NCI-H1105 treated with DMSO at 0.1 percent for 48 hours (cell line): ENCODE data around the gene CACTIN.
"Not testable (repeated sequence)": the region's sequence is repeated elsewhere in the genome, so short reads cannot be mapped to it uniquely, and the experiment has no call there.

Experiments
- DNase-seq: peaks from one replicate; lab custom pipeline; 2025; lab: John Stamatoyannopoulos, UW

Gene CACTIN

DNA sequence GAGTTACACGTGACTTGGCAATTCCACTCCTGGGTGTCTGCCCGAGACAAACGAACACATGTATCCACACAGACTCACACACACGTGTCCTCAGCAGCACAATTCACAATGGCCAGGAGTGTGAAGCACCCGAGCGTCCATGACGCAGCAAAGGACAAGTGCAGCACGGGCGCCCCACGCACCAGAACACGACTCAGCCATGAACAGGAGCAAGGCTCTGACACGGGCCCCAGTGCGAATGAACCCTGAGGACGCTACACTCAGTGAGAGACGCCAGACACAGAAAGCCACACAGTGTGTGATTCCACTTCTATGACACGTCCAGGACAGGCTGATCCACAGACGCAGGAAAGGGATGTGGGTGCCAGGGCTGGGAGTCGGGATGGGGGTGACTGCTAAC, 37.2 kb upstream of the CACTIN start:
- no peak for DNase-seq

DNA sequence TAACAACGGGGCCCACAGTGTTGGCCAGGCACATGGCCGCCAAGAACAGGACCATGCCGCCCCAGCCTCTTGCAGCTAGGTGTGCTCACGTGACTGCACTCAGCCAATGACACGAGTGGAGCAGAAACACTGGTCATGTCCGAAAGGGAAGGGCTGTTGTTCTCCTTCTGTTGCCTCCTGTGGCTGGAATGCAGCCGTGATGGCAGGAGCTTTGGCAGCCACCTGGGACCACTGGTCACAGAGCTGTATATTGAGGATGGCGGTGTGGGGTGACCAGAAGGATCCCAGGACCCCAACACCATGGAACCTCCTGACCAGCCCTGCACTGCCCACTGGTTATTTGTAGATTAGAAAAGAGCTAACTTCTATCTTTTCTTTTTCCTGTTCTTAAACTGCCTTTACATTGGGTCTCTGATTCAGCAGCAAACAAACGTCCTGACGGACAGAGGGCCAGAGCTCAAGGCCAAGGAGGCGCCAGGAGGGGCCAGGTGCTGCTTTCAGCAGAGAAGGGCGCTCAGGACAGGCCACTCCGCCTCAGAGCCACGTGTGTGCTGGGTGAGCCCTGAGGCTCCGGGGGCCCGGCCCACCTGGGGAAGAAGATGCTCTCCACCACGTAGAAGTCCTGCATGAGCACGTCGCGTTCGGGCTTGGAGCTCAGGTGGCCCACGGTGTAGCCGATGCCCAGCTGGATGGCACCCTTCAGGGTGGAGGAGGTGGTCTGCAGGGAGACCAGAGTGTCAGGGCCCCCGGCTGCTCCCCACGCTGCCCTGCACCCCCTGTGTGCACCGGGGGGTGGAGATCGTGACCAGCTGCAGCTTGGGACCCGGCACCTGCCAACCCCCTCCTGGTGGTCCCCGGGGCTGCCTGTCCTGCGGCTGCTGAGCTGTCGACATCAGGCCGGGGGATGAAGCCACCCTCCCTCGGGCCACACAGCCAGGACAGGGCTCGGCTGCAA, 35.0 kb upstream of the CACTIN start:
- no peak for DNase-seq

DNA sequence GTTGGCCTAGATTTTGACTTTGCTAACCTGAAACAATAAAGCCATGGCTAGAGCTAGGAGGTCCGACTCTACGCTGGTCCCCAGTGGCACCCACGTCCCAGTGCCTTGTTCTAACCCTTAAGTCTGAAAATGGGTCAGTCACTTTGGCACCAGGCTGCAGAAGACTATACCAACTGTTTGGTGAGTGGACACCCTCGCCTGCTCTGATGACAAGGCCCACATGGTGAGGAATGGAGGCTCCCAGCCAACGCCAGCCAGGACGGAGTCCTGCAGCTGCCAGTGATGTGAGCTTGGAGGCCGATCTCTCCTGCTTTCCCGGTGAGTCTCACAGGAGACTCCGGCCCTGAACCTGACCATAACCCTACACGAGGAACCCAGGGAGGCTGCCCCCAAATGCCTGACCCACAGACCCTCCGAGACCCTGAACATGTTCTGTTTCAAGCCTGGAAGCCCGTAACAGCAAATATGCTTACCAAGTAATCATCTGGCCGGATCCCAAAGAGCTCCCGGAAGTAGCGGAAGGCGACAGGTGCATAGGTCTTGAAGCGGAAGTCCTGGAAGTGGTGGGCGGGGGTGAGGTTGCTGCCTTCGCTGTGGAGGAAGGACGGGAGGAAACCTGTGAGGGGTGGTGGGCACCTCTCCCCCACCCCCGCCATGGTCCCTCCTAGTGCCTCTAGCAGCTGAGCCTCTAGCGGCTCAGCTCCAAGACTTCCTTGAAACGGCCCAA, 34.1 kb upstream of the CACTIN start:
- DNase-seq, result no peak

DNA sequence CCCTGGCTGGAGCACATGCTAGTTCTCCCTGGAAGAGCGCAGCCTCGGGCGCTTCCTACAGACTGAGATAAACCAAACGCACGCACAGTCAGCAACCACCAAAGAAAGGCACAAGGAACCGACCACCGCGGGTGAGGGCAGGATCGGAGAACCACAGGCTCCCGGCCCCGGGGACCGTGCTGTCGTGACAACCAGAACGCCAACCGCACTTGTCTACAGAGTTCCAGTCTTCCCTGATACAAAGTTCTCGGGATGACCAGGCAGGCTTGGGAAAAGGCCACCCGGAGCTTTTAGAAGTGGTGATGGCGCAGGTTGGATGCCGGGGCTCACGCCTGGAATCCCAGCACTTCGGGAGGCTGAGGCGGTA, 33.1 kb upstream of the CACTIN start:
- DNase-seq, result no peak

DNA sequence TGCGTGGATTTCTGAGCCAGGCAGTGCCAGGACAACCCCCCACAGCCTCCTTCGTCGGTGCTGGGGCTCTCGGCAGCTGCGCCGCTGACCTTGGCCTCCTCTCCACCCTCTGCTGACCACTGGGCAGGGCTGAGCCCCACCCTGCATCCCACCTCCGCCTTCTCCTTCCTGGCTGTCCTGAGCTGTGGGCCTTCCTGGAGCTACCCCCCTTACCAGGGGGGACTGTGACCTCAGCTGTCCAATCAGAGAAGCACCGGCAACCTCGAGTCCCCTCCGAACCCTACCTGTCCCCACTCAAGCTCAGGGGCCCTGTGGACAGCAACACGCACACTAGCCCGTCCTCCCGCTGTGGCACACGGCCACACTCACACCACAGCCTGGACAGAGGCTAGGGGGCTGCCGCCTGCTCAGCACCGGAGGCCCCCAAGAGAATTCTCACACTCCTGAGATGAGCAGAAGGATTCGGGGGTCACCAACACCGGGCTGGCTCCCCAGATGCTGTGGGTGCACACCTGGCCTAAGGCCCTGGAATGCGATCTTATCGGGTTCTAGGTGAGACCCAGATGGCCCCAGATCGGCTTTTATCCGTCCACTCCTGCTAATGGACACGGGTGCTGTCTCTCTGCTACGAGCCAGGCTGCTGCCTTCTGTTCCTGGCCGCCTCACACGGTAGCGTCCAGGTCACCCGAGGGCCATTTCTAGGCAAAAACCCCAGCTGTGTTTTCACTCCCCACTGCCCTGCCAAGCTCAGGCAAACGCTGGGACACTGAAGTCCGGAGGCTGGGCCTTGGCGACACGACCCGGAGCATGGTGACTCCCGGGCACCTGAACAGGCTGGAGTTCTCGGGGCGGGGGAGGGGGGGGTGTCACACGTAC, 32.5 kb upstream of the CACTIN start:
- DNase-seq, result no peak

DNA sequence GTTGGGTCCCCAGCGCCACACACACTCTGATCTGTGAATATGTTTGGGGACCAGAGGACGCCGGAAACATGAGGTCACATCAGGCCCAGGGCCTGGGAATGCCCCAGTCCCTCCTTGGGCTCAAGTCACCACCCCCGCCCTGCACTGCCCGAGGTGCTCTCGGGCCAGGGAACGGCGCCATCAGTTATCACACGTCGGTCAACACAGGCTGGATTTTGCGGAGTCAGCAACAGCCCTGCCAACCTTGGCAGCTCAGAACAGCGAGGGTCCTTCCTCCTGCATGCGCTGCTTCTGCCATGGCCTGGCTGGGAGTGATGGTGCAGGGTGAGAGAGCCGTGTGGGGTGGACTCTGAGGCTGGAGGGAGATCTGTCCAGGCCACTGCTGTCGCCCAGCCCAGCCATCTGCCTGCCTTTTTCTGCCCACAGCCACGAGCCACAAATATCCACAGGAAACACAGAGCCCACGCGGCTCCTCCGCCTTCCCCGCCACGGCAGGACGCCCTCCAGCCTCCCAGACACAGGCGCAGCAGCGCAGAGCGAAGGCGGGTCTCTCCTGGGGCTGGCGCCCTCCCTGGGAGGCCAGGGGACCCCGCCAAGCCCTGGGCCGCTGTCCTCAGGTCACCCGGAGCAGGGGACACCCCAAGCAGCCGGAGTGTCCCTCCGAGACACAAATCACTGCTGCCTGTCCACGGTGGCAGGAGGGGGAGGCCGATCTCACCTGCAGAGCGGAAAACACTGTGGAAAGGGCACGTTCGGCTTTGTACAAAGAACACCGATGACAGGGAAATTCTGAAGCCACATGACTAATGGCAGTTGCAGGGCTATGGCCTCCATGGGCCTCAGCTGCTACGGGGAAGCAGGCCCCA, 31.6 kb upstream of the CACTIN start:
- no peak for DNase-seq

DNA sequence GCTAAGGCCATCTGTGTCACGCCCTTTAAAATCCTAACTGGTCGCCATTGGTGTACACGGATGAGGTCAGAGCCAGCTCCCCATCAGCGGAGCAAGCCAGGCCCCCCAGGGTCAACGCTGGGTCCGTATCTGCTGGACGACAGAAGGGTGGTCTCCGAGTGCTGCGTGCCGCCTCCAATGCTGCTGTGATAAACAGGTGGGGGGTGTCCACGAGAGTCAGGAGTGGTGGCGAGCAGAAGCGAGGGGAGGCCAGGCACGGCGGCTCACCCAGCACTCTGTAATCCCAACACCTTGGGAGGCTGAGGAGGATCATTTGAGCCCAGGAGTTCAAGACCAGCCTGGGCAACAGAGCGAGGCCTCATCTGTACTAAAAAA, 30.8 kb upstream of the CACTIN start:
- no peak for DNase-seq

DNA sequence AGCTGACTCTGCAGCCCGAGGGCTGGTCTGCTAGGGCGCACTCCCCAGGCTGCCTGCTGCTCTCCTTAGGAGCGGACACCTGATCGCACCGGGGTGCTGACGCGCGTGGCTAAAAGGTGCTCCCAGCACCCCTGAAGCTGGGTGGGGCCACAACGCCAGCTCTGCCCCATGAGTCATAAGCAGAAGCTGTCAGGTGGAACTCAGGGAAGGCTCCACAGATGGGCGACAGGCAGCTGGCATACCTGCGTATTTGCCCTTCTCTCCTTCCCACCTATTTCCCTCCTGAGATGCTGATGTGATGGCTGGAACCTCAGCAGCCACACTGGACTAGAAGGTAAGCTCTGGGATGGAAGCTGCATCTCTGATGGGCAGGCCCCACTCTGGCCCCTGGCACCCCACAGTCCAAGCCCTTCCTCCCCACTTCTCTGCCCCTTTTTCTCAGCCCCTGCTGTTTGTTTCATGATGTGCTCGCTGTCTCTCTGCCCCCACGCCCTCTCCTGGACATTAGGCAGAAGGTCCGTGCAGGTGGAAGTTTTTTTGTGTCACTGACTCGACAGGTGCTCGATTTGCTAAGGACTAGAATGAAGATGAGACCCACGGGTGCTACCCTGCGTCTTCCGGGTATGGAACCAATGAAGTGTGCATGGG, 30.3 kb upstream of the CACTIN start:
- no peak for DNase-seq

DNA sequence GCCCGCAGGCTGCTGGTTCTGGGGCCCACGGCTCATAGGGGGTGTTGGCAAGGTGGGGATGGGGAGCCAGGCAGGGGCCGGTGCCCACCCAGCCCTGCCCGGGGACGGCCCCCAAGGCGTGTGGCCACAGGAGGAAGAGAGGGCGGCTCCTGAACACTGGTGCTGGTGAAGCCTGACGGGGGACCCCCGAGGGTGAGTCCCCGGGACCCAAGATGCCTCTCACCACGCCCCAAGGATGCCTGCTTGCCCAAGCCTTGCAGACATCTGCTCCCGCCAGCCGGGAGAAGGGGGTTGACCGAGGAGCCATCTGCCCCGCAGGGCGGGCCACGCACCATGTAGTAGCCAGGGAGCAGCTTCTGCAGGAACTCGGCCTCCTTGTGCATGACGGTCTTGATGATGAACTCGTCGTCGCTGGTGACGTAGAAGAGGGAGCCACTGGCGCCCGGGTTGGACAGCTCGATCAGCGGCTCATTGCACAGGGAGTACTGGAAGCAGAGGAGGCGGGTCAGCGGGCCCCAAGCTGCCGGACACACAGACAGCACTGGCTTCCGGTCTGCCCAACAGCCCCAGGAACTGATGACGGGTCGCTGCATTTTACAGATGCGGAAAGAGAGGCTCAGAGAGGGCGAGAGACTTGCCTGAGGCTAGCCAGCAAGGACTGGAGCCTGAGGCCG, 29.6 kb upstream of the CACTIN start:
- DNase-seq, result no peak

DNA sequence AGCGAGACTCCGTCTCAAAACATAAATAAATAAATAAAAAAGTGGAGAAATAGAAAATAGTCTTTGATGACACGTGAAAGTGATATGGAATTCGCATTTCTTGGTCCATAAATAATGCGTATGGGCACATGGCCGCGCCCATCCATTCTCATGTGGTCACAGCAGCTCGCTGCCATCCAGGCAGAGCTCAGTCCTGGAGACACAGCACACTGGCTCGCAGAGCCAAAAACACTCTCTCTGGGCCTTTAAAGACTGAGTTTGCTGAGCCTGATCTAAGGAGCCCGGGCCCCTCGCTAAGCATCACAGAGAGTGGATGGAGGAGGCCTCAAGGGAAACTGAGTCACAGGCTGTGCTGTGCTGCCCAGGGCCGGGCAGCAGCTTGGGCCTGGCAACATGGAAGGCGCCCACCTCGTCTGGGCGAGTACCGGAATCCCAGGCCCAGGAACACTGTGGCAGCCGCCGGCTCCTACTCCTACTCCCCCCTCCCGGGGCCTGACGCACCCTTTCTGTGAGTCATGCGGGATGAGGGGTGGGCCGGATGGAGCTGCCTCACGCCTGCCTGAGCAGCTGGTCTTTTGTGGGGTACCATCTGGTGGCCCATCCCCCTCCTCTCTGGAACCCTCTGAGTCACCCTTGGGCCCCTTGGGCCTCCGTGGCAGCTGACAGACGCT, 28.9 kb upstream of the CACTIN start:
- no peak for DNase-seq

DNA sequence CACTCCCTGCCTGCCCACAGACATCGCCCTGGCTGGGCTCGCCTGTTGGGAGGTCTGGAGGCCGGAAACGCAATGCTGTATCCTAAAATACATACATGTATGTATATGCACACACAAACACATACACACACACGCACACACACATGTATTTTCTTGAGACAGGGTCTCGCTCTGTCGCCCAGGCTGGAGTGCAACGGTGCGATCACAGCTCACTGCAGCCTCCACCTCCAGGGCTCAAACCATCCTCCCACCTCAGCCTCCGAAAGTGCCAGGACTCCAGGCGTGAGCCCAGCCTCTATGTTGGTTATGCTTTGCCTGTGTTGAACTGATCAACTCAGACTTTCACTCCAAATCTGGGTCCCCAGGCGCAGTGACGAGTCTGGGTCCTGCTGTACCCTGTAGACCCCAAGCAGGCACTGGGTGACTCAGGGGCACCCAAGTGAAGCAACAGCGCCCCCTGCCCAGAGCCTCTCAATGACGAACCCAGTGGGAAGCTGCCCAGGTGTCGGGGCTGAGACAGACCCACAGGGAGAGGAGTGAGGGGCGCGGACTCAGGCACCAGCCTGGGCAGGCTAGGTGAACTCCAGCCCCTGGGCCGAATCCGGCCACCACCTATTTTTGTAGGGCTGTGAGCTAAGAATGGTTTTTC, 27.4 kb upstream of the CACTIN start:
- no peak for DNase-seq

DNA sequence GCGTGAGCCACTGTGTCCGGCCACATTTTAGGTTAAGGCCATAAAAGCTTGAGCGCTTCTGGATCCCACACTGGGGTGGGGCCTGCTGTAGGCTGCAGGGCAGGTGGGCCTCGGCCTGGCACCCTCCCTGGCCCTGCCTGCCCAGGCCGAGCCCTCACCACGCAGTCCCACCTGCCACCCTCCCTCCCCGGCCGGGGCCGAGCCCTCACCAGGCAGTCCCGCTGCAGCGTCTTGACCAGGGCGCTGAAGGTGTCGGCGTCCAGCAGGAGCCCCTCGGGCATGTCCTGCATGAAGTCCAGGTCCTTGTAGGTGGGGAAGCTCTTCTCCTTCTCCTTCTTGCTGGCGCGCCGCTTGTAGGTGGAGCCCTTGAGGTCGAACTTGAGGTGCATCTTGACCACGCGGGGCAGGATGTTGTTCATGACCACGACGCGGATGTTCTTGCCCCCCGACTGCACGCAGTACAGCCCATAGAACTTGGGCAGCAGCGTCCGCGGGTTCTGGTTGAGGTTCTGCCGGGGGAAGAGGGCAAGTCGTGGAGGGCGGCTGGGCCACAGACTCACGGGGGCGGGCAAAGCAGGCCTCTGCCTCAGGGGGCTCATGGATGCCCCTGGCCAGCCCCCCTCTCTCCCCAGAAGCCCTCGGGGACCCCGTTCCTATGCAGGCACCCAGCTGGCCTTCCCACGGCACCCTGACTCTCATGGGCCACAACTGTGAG, 26.6 kb upstream of the CACTIN start:
- DNase-seq, result no peak

DNA sequence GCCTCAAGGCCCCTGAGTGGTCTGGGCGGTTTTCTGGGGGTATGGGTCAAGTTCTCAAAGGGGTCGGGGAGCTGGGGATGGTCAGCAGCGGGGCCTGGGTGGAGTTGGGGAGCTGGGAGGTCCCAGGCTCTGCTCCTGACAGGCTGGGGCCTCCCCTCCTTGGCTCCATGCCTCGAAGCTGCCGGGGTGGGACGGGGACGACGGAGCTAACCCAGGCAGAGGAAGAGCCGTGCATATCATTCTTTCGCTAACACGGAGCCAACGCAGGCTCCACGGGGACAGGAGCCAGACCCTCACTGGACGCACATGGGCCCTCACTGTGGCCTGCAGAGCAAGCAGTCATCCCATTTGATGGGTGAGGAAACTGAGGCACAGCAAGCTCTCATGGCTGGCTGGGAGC, 25.8 kb upstream of the CACTIN start:
- DNase-seq, result no peak

DNA sequence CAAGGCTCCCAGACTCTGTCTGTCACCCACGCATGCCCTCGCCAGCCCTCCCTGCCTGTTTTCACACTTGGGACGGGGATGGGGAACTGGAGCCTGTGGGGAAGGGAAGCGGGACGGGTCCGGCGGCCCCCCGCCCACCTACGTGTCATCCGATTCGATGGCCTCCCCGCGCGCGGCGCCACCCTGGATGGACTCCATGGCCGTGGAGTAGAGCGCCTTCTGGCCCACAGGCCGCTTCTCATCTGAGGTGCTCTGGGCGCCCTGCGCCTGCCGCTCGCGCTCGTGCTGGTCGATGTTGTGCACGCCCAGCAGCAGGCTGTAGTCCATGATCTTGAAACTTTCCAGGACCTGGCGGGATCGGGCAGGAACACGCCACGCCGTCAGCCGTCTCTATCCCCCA, 25.1 kb upstream of the CACTIN start:
- DNase-seq, result no peak

DNA sequence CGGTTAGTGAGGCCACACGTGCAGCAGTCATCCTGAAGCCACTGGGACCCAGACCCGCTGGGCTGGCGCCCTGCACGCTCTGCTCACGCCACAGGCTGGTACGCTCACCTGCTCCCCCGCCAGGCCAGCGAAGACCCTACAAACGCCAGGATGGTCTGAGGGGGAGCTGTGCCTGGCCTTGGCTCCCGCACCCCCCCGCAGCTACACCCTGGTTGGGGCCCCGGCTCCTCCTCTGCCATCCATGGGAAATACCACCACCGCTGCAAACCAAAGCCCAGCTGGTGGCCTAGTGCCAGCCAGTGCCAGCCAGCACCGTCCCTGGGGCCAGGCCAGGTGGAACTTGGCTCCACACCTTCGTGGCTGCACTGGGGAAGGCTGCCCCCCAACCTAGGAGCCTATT, 23.3 kb upstream of the CACTIN start:
- DNase-seq, result no peak

DNA sequence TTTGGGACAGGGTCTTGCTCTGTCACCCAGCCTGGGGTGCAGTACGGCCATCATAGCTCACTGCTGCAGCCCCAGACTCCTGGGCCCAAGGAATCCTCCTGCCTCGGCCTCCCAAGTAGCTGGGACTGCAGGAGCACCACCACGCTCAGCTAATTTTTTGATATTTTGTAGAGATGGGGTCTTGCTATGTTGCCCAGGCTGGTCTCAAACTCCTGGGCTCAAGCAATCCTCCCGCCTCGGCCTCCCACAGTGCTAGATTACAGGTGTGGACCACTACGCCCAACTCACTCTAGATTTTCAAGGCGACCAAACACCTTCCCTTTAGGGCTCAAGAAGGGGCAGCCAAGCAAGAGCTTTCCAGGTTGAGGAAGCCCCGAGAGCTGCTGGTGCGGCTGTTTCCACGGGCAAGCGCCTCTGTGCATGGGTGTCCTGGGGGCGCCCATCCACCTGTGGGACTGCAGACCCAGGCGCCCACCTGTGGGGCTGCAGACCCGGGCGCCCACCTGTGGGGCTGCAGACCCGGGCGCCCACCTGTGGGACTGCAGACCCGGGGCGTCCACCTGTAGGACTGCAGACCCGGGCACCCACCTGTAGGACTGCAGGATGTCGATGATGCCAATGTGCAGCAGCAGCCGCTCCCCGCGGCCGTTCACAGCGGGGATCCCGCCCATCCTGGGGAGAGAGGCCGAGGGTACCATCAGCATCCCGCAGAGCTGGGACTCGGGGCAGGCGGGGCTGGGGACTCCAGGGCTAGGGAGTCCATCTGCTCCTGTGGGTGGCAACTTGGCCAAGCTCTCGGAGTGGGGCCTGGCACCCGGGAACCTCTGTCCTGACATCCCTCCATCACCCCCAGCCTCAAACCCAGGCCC, 21.7 kb upstream of the CACTIN start:
- DNase-seq, result no peak

DNA sequence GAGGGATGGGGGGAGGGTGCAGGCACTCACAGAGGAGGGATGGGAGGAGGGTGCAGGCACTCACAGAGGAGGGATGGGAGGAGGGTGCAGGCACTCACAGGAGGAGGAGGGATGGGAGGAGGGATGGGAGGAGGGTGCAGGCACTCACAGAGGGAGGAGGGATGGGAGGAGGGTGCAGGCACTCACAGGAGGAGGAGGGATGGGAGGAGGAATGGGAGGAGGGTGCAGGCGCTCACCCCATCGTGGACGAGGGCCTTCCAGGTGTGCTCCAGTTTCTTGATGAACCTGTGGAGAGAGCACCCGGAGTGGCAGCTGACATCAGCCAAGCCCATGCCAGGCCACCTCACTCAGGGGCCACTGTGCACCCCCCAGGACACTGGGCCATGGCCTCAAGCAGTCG, 20.5 kb upstream of the CACTIN start:
- DNase-seq, result not testable (repeated sequence)
